ENCODE results near the gene C21orf91. TPM values are rescaled to one million over a fixed set of nuclear protein-coding genes. Genes with fewer than 3 reads are reported as not detected.
"Not testable (repeated sequence)": the region's sequence is repeated elsewhere in the genome, so short reads cannot be mapped to it uniquely, and the experiment has no call there.

C21orf91 gene
- total RNA-seq, 1 donor from 2014 or later: 33.0 TPM

GRCh38 chr21:17779496-17779895 lies 39.7 kb downstream of the C21orf91 start:
- H3K9me3 Mint-ChIP-seq (ENCODE audit: low read depth): peaks cover under 1% of the 10 kb centered on the region
- no peak for TF ChIP-seq CTCF (IDR thresholded peaks at IDR 0.05; ENCODE audit: unreplicated experiment)

GRCh38 chr21:17777072-17777765 lies 41.9 kb downstream of the C21orf91 start:
- Mint-ChIP-seq H3K27ac (no peak overlapping the region), H3K4me3 (ENCODE audit: low read depth) (no peak overlapping the region), H3K9me3 (ENCODE audit: low read depth) (peaks cover 14% of the 10 kb centered on the region), H3K36me3 (ENCODE audit: insufficient read depth) (peaks cover 2% of the 10 kb centered on the region), H3K27me3 (no peaks in the 10 kb centered on the region), H3K4me1 (ENCODE audit: low read depth) (no peaks in the 10 kb centered on the region)
- no peak for TF ChIP-seq CTCF (IDR thresholded peaks at IDR 0.05; ENCODE audit: unreplicated experiment)
- no peak for DNase-seq (ENCODE audit: low spot score, unreplicated experiment)

More at GRCh38 chr21:17779496-17779895, 39.7 kb downstream of the C21orf91 start:
- Mint-ChIP-seq H3K4me1 (ENCODE audit: low read depth) (no peaks in the 10 kb centered on the region), H3K36me3 (ENCODE audit: insufficient read depth) (peaks cover 8% of the 10 kb centered on the region), H3K27ac (no peak overlapping the region), H3K27me3 (no peaks in the 10 kb centered on the region), H3K4me3 (ENCODE audit: low read depth) (no peak overlapping the region)
- no peak for DNase-seq (ENCODE audit: low spot score, unreplicated experiment)

- Mint-ChIP-seq H3K27me3 (no peaks in the 10 kb centered on the region), H3K36me3 (ENCODE audit: insufficient read depth) (no peaks in the 10 kb centered on the region), H3K27ac (no peak overlapping the region), H3K4me1 (ENCODE audit: low read depth) (no peaks in the 10 kb centered on the region), H3K4me3 (ENCODE audit: low read depth) (no peak overlapping the region), H3K9me3 (ENCODE audit: low read depth) (peaks cover 26% of the 10 kb centered on the region)
- no peak for TF ChIP-seq CTCF (IDR thresholded peaks at IDR 0.05; ENCODE audit: unreplicated experiment)
- DNase-seq (ENCODE audit: low spot score, unreplicated experiment): no peak
These were observed 43.6 kb downstream of the C21orf91 start for GRCh38 chr21:17775431-17776126.

GRCh38 chr21:17775021-17775420 lies 44.1 kb downstream of the C21orf91 start:
- not testable (repeated sequence) for H3K27ac Mint-ChIP-seq; H3K4me3 Mint-ChIP-seq (ENCODE audit: low read depth); DNase-seq (ENCODE audit: low spot score, unreplicated experiment); H3K27me3 Mint-ChIP-seq; H3K36me3 Mint-ChIP-seq (ENCODE audit: insufficient read depth); H3K4me1 Mint-ChIP-seq (ENCODE audit: low read depth)
- peaks cover 28% of the 10 kb centered on the region for H3K9me3 Mint-ChIP-seq (ENCODE audit: low read depth)

- Mint-ChIP-seq H3K27ac (no peak overlapping the region), H3K4me3 (ENCODE audit: low read depth) (no peak overlapping the region), H3K9me3 (ENCODE audit: low read depth) (peaks cover 28% of the 10 kb centered on the region), H3K36me3 (ENCODE audit: insufficient read depth) (no peaks in the 10 kb centered on the region), H3K4me1 (ENCODE audit: low read depth) (no peaks in the 10 kb centered on the region), H3K27me3 (peaks cover 3% of the 10 kb centered on the region)
- DNase-seq (ENCODE audit: low spot score, unreplicated experiment): no peak
- TF ChIP-seq CTCF (IDR thresholded peaks at IDR 0.05; ENCODE audit: unreplicated experiment): no peak
These were observed 49.7 kb downstream of the C21orf91 start for GRCh38 chr21:17769447-17769845.
